H9 (cell line): ENCODE results near the gene SH3RF3. TPM values are rescaled to one million over a fixed set of nuclear protein-coding genes. Genes with fewer than 3 reads are reported as not detected.

Experiments used
- DNase-seq: peaks from one replicate; pipeline ENCODE4 v3.0.0-alpha.2; 2017
- H2AFZ ChIP-seq: one replicate; pipeline ENCODE4 v1.6.1; 2013; ENCODE audit warnings: mild to moderate bottlenecking, low read length, control low read depth, moderate library complexity
- H2AK5ac ChIP-seq: 2 replicates; pipeline ENCODE4 v1.6.1; 2013; ENCODE audit warnings: low read length, control low read depth, mixed read lengths; ENCODE audit not compliant: insufficient read length
- H2BK120ac ChIP-seq: one replicate; pipeline ENCODE4 v1.6.1; 2013; ENCODE audit warnings: low read depth, mild to moderate bottlenecking, low read length, control low read depth, inconsistent platforms; ENCODE audit not compliant: poor library complexity, severe bottlenecking
- H2BK12ac ChIP-seq: 2 replicates; pipeline ENCODE4 v1.6.1; 2013; ENCODE audit warnings: low read length, control low read depth, mixed read lengths, low read depth; ENCODE audit not compliant: insufficient read length
- H2BK15ac ChIP-seq: 2 replicates; pipeline ENCODE4 v1.6.1; 2013; ENCODE audit warnings: low read depth, low read length, control low read depth
- H2BK20ac ChIP-seq: one replicate; pipeline ENCODE4 v1.6.1; 2013; ENCODE audit warnings: low read depth, mild to moderate bottlenecking, low read length, control low read depth, inconsistent platforms; ENCODE audit not compliant: poor library complexity, severe bottlenecking
- H2BK5ac ChIP-seq: 2 replicates; pipeline ENCODE4 v1.6.1; 2013; ENCODE audit warnings: low read length, control low read depth, mixed read lengths; ENCODE audit not compliant: insufficient read length
- H3K14ac ChIP-seq: 2 replicates; pipeline ENCODE4 v1.6.1; 2013; ENCODE audit warnings: low read length, control low read depth; ENCODE audit not compliant: insufficient read depth
- H3K18ac ChIP-seq: 2 replicates; pipeline ENCODE4 v1.6.1; 2013; ENCODE audit warnings: low read depth, mild to moderate bottlenecking, mixed read lengths, low read length, control low read depth; ENCODE audit not compliant: insufficient read length
- H3K23ac ChIP-seq: 2 replicates; pipeline ENCODE4 v1.6.1; 2013; ENCODE audit warnings: low read length, control low read depth, mixed read lengths, low read depth; ENCODE audit not compliant: insufficient read length
- H3K23me2 ChIP-seq: 2 replicates; pipeline ENCODE4 v1.6.1; 2013; ENCODE audit warnings: low read depth, mild to moderate bottlenecking, mixed read lengths, low read length, control low read depth; ENCODE audit not compliant: insufficient read length, poor library complexity, severe bottlenecking
- H3K27ac ChIP-seq: 2 replicates; pipeline ENCODE4 v1.5.1; 2013; ENCODE audit warnings: low read length, control low read depth, mixed read lengths, low read depth; ENCODE audit not compliant: insufficient read length
- H3K27me3 ChIP-seq: 2 replicates; pipeline ENCODE4 v1.6.1; 2013; ENCODE audit warnings: low read length, control low read depth, inconsistent platforms; ENCODE audit not compliant: insufficient read depth
- H3K4ac ChIP-seq: 2 replicates; pipeline ENCODE4 v1.6.1; 2013; ENCODE audit warnings: low read depth, mild to moderate bottlenecking, control low read depth, inconsistent platforms, low read length, moderate library complexity
- H3K4me1 ChIP-seq: 2 replicates; pipeline ENCODE4 v1.6.1; 2013; ENCODE audit warnings: low read length, control low read depth, inconsistent platforms; ENCODE audit not compliant: insufficient read depth
- H3K4me2 ChIP-seq: 2 replicates; pipeline ENCODE4 v1.6.1; 2013; ENCODE audit warnings: low read length, control low read depth, mixed read lengths; ENCODE audit not compliant: insufficient read length, insufficient read depth
- H3K56ac ChIP-seq: 2 replicates; pipeline ENCODE4 v1.6.1; 2013; ENCODE audit warnings: low read depth, mild to moderate bottlenecking, mixed read lengths, low read length, control low read depth; ENCODE audit not compliant: insufficient read length
- H3K79me1 ChIP-seq: 2 replicates; pipeline ENCODE4 v1.6.1; 2013; ENCODE audit warnings: low read depth, mild to moderate bottlenecking, moderate library complexity, low read length, control low read depth, inconsistent platforms; ENCODE audit not compliant: insufficient read depth, poor library complexity, severe bottlenecking
- H3K79me2 ChIP-seq: 2 replicates; pipeline ENCODE4 v1.6.1; 2013; ENCODE audit warnings: low read length, control low read depth, inconsistent platforms; ENCODE audit not compliant: insufficient read depth
- H3K9ac ChIP-seq: 2 replicates; pipeline ENCODE4 v1.6.1; 2013; ENCODE audit warnings: low read length, control low read depth, mixed read lengths; ENCODE audit not compliant: insufficient read length; ENCODE audit errors: extremely low read depth
- H3K9me3 ChIP-seq: one replicate; pipeline ENCODE4 v1.6.1; 2013; ENCODE audit warnings: low read depth, low read length, inconsistent platforms; ENCODE audit not compliant: control insufficient read depth
- H3T11ph ChIP-seq: one replicate; pipeline ENCODE4 v1.6.1; 2013; ENCODE audit warnings: mild to moderate bottlenecking, low read length, control low read depth, inconsistent platforms
- H4K20me1 ChIP-seq: one replicate; pipeline ENCODE4 v1.6.1; 2013; ENCODE audit not compliant: control insufficient read depth, insufficient read length, insufficient read depth
- H4K5ac ChIP-seq: 2 replicates; pipeline ENCODE4 v1.6.1; 2013; ENCODE audit warnings: low read depth, mild to moderate bottlenecking, mixed read lengths, low read length, control low read depth; ENCODE audit not compliant: insufficient read length
- H4K8ac ChIP-seq: replicated peaks from 2 replicates; pipeline ENCODE4 v1.6.1; 2013; ENCODE audit warnings: low read length, control low read depth, mixed read lengths, low read depth; ENCODE audit not compliant: insufficient read length
- H4K91ac ChIP-seq: 2 replicates; pipeline ENCODE4 v1.6.1; 2013; ENCODE audit warnings: low read depth, mild to moderate bottlenecking, moderate library complexity, mixed read lengths, low read length, control low read depth; ENCODE audit not compliant: insufficient read length
- H3K27ac Mint-ChIP-seq, 3 experiments: 2 replicates in 2 of 3; 3 replicates in 1 of 3; pipeline ENCODE4 v1.8.0; 2020 to 2021; ENCODE audit warnings: mixed read lengths in 3 of 3, mild to moderate bottlenecking in 1 of 3, moderate library complexity in 1 of 3
- H3K27me3 Mint-ChIP-seq: 2 replicates; pipeline ENCODE4 v1.8.0; 2021; ENCODE audit warnings: low read depth, mild to moderate bottlenecking, moderate library complexity, mixed read lengths
- H3K36me3 Mint-ChIP-seq, 3 experiments: 2 replicates in 2 of 3; 3 replicates in 1 of 3; pipeline ENCODE4 v1.8.0; 2020 to 2021; ENCODE audit warnings: low read depth in 3 of 3, mixed read lengths in 3 of 3; ENCODE audit not compliant: insufficient read depth in 1 of 3
- H3K4me1 Mint-ChIP-seq, 2 experiments: 2 replicates each; pipeline ENCODE4 v1.8.0; 2020; ENCODE audit warnings: mixed read lengths in 2 of 2
- H3K4me3 Mint-ChIP-seq, 2 experiments: 2 replicates in 1 of 2; 3 replicates in 1 of 2; pipeline ENCODE4 v1.8.0; 2020 to 2021; ENCODE audit warnings: mild to moderate bottlenecking in 2 of 2, mixed read lengths in 2 of 2, moderate library complexity in 1 of 2
- H3K9me3 Mint-ChIP-seq, 2 experiments: 2 replicates in 1 of 2; 3 replicates in 1 of 2; pipeline ENCODE4 v1.8.0; 2020; ENCODE audit warnings: mild to moderate bottlenecking in 2 of 2, mixed read lengths in 2 of 2, moderate library complexity in 1 of 2
- WGBS: extraction: QIAGEN DNeasy Blood & Tissue Kit; methylation state at CpG from one replicate; pipeline ENCODE4 v1.1.7; 2013; ENCODE audit warnings: missing lambda C conversion rate, low lambda C conversion rate, mixed read lengths; ENCODE audit not compliant: insufficient read length; ENCODE audit errors: extremely low coverage; 5-methylcytosine and 5-hydroxymethylcytosine counted together
- total RNA-seq: library from RNA; stranded (reverse); gene quantifications from 2 replicates; pipeline ENCODE4 v1.2.1, GENCODE V29; 2021
- TF ChIP-seq, protein P1 (sequence below): fragments of 200-600 bp; sonication (generic); conservative IDR thresholded peaks from 3 replicates; pipeline ENCODE4 v1.8.0; 2021; ENCODE audit warnings: antibody characterized with exemption, mild to moderate bottlenecking

SH3RF3 gene
- total RNA-seq, 1 experiment from 2014 or later = 0.46 TPM

DNA sequence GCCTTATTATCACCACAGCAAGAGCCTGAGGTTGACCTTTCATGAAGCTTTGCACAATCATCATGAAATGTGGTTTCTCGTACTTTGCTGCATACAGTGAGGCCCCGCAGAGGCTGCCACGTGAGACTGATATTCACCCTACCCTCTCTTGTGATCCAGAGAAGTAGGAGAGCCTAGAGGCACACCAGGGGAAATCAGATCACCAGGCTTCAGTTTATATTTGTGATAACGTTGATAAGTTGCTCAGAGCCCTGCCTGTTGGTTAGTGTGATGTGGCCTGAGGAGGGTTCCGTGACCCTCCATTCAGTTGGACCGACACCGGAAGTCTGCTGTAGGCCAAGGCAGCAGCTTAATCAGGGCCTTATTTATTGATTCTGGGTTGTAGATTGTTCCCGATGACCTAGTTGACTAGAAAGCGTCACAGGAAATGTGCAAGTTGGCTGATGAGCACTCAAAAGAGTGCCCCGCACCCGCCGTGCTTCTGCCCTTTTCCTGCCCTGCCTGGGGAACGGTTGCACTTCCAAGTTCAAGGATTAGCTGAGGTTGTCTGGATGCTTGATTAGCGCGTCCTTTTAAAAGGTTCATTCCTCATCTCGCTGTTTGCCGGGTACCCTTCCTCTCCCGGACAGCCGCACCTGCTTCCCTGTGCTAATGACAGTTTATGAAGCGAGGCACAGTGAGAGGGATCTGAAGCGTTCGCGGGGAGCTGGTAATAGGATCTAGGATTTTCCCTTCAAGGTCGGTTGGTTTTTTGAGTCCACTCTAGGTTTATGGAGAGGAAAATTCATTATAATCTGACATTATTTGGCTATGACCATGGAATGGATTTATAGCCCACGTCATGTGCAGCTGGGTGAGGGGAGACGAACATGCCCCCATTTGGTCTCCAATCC lies 146.4 kb downstream of the SH3RF3 start:
- Histone ChIP-seq H3K9ac (no peak overlapping the region), H4K5ac (no peak overlapping the region), H2BK12ac (no peak overlapping the region), H3K79me2 (no peaks in the 10 kb centered on the region), H3K27ac (no peak overlapping the region), H2AFZ (no peak overlapping the region), H3T11ph (no peak overlapping the region), H3K9me3 (no peaks in the 10 kb centered on the region), H2BK15ac (no peak overlapping the region), H2BK20ac (no peak overlapping the region), H2BK5ac (no peak overlapping the region), H3K79me1 (no peaks in the 10 kb centered on the region), H4K91ac (no peak overlapping the region), H3K27me3 (no peaks in the 10 kb centered on the region), H3K14ac (no peak overlapping the region), H3K56ac (no peak overlapping the region), H4K20me1 (no peaks in the 10 kb centered on the region), H3K23ac (no peak overlapping the region), H3K4ac (no peak overlapping the region), H2BK120ac (no peak overlapping the region), H3K4me2 (no peak overlapping the region), H3K23me2 (no peaks in the 10 kb centered on the region), H3K18ac (no peak overlapping the region), H2AK5ac (no peak overlapping the region), H3K4me1 (no peaks in the 10 kb centered on the region), H4K8ac (no peak overlapping the region)
- Mint-ChIP-seq H3K27ac (no peak overlapping the region), H3K36me3 (no peaks in the 10 kb centered on the region), H3K27me3 (no peaks in the 10 kb centered on the region; the same call in 1 of the 2 replicates), H3K9me3 (no peaks in the 10 kb centered on the region), H3K4me3 (no peak overlapping the region), H3K4me1 (peaks cover 14 to 19% of the 10 kb centered on the region in 2 experiments)
- TF ChIP-seq, protein P1, sequence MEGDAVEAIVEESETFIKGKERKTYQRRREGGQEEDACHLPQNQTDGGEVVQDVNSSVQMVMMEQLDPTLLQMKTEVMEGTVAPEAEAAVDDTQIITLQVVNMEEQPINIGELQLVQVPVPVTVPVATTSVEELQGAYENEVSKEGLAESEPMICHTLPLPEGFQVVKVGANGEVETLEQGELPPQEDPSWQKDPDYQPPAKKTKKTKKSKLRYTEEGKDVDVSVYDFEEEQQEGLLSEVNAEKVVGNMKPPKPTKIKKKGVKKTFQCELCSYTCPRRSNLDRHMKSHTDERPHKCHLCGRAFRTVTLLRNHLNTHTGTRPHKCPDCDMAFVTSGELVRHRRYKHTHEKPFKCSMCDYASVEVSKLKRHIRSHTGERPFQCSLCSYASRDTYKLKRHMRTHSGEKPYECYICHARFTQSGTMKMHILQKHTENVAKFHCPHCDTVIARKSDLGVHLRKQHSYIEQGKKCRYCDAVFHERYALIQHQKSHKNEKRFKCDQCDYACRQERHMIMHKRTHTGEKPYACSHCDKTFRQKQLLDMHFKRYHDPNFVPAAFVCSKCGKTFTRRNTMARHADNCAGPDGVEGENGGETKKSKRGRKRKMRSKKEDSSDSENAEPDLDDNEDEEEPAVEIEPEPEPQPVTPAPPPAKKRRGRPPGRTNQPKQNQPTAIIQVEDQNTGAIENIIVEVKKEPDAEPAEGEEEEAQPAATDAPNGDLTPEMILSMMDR = no peak
- WGBS = no CpG with 5 or more reads among the region's 26 CpGs
- DNase-seq = no peak
